Neural cell (in vitro differentiated cells): ENCODE data around the gene FOXP4. TPM values are rescaled to one million over a fixed set of nuclear protein-coding genes. Genes with fewer than 3 reads are reported as not detected.

Experiments
- H2AFZ ChIP-seq: fragments of 200-600, 300-800 bp; sonication (generic), shearing (Covaris generic); 2 replicates; pipeline ENCODE4 v1.6.0; 2014; ENCODE audit warnings: low read depth, mild to moderate bottlenecking, antibody characterized with exemption, low read length, moderate library complexity
- H3F3A ChIP-seq: fragments of 200-600 bp; shearing (Covaris generic); 2 replicates; pipeline ENCODE4 v1.6.1; 2016; ENCODE audit warnings: mild to moderate bottlenecking, moderate library complexity, mixed read lengths, antibody characterized with exemption, low read length; ENCODE audit not compliant: insufficient read depth, poor library complexity, severe bottlenecking
- H3K27ac ChIP-seq: fragments of 200-600, 300-800 bp; sonication (generic), shearing (Covaris generic); 2 replicates; pipeline ENCODE4 v1.5.1; 2014; ENCODE audit warnings: mild to moderate bottlenecking, low read length, moderate library complexity
- H3K27me3 ChIP-seq: fragments of 300-800, 200-600 bp; sonication (generic), shearing (Covaris generic); 2 replicates; pipeline ENCODE4 v1.6.0; 2014; ENCODE audit warnings: mild to moderate bottlenecking, low read depth, low read length, moderate library complexity; ENCODE audit not compliant: insufficient read depth
- H3K36me3 ChIP-seq: fragments of 300-800, 200-600 bp; sonication (generic), shearing (Covaris generic); 2 replicates; pipeline ENCODE4 v1.5.1; 2014; ENCODE audit warnings: mild to moderate bottlenecking, antibody characterized with exemption, low read length, moderate library complexity; ENCODE audit not compliant: insufficient read depth
- H3K4me2 ChIP-seq: fragments of 300-800, 200-600 bp; sonication (generic), shearing (Covaris generic); 2 replicates; pipeline ENCODE4 v1.6.0; 2014; ENCODE audit warnings: mild to moderate bottlenecking, low read length
- H3K4me3 ChIP-seq: fragments of 300-800, 200-600 bp; sonication (generic), shearing (Covaris generic); 2 replicates; pipeline ENCODE4 v1.5.1; 2014; ENCODE audit warnings: mild to moderate bottlenecking, low read length, moderate library complexity
- H3K79me2 ChIP-seq: fragments of 200-600 bp; shearing (Covaris generic); replicated peaks from 2 replicates; pipeline ENCODE4 v1.6.0; 2014; ENCODE audit warnings: mild to moderate bottlenecking, low read length, moderate library complexity; ENCODE audit not compliant: insufficient read depth
- H3K9ac ChIP-seq: fragments of 300-800, 200-600 bp; sonication (generic), shearing (Covaris generic); 2 replicates; pipeline ENCODE4 v1.6.1; 2016; ENCODE audit warnings: mild to moderate bottlenecking, low read length, mixed read lengths
- H3K9me2 ChIP-seq: fragments of 200-600 bp; shearing (Covaris generic); 2 replicates; pipeline ENCODE4 v1.6.1; 2016; ENCODE audit warnings: mild to moderate bottlenecking, low read length, mixed read lengths; ENCODE audit not compliant: insufficient read depth
- H3K9me3 ChIP-seq: fragments of 200-600, 300-800 bp; sonication (generic), shearing (Covaris generic); 2 replicates; pipeline ENCODE4 v1.6.1; 2016; ENCODE audit warnings: mild to moderate bottlenecking, mixed run types, low read length, moderate library complexity, mixed read lengths
- H4K20me1 ChIP-seq: fragments of 200-600 bp; shearing (Covaris generic); 2 replicates; pipeline ENCODE4 v1.6.1; 2016; ENCODE audit warnings: mild to moderate bottlenecking, mixed run types; ENCODE audit not compliant: insufficient read depth
- CTCF ChIP-seq: fragments of 450-650 bp; IDR thresholded peaks from 2 replicates; pipeline ENCODE4 v1.5.1; 2014; ENCODE audit warnings: antibody characterized with exemption, mild to moderate bottlenecking, moderate library complexity; ENCODE audit not compliant: poor library complexity, severe bottlenecking
- EP300 ChIP-seq: fragments of 450-650 bp; conservative IDR thresholded peaks from 2 replicates; pipeline ENCODE4 v1.6.1; 2014; ENCODE audit warnings: antibody characterized with exemption, mild to moderate bottlenecking, moderate library complexity; ENCODE audit not compliant: poor library complexity, severe bottlenecking
- EZH2 ChIP-seq: fragments of 200-600, 300-800 bp; shearing (Covaris generic), sonication (generic); IDR thresholded peaks from 2 replicates; pipeline ENCODE4 v1.6.1; 2014; ENCODE audit warnings: antibody characterized with exemption, low read length, borderline replicate concordance, mild to moderate bottlenecking; ENCODE audit not compliant: insufficient read depth, poor library complexity, severe bottlenecking
- MXI1 ChIP-seq: fragments of 450-650 bp; conservative IDR thresholded peaks from 2 replicates; pipeline ENCODE4 v1.6.1; 2014; ENCODE audit warnings: antibody characterized with exemption, mild to moderate bottlenecking; ENCODE audit not compliant: poor library complexity, severe bottlenecking
- POLR2AphosphoS5 ChIP-seq: IDR thresholded peaks from 2 replicates; pipeline ENCODE4 v1.6.1; 2012
- RAD21 ChIP-seq: fragments of 450-650 bp; conservative IDR thresholded peaks from 2 replicates; pipeline ENCODE4 v1.6.1; 2014; ENCODE audit warnings: antibody characterized with exemption, mild to moderate bottlenecking, moderate library complexity
- REST ChIP-seq: IDR thresholded peaks from 2 replicates; pipeline ENCODE4 v1.6.1; 2012; ENCODE audit warnings: borderline replicate concordance
- SMC3 ChIP-seq: fragments of 450-650 bp; conservative IDR thresholded peaks from 2 replicates; pipeline ENCODE4 v1.6.1; 2014; ENCODE audit warnings: antibody characterized with exemption, mild to moderate bottlenecking, moderate library complexity; ENCODE audit not compliant: poor library complexity
- TAF1 ChIP-seq: IDR thresholded peaks from 2 replicates; pipeline ENCODE4 v1.6.1; 2012; ENCODE audit warnings: low read depth
- polyA plus RNA-seq: library from polyadenylated mRNA; depleted of rRNA; stranded (reverse); fragments of >200 nt; gene quantifications from 2 replicates; pipeline ENCODE4 v1.2.3, GENCODE V29; 2014

Gene FOXP4
- polyA plus RNA-seq, 1 donor from 2014 or later: 7.1 TPM

GRCh38 chr6:41497994-41498393, 48.2 kb upstream of the FOXP4 start:
- Histone ChIP-seq H3F3A (no peaks in the 10 kb centered on the region), H3K27ac (no peak overlapping the region), H3K4me2 (no peak overlapping the region), H3K27me3 (peaks cover 8% of the 10 kb centered on the region), H3K4me3 (no peak overlapping the region), H3K79me2 (no peaks in the 10 kb centered on the region), H4K20me1 (no peaks in the 10 kb centered on the region), H3K9me2 (no peaks in the 10 kb centered on the region), H3K36me3 (no peaks in the 10 kb centered on the region), H3K9ac (no peak overlapping the region), H2AFZ (no peak overlapping the region), H3K9me3 (no peaks in the 10 kb centered on the region)
- TF ChIP-seq POLR2AphosphoS5 (no peak), MXI1 (no peak), REST (no peak), RAD21 (no peak), CTCF (no peak), EP300 (no peak), TAF1 (no peak), EZH2 (no peak), SMC3 (no peak)

GRCh38 chr6:41498968-41499599, 47.1 kb upstream of the FOXP4 start:
- Histone ChIP-seq H3K79me2 (no peaks in the 10 kb centered on the region), H3F3A (no peaks in the 10 kb centered on the region), H3K9me3 (no peaks in the 10 kb centered on the region), H3K9me2 (no peaks in the 10 kb centered on the region), H3K27ac (no peak overlapping the region), H3K9ac (no peak overlapping the region), H2AFZ (no peak overlapping the region), H3K36me3 (no peaks in the 10 kb centered on the region), H4K20me1 (no peaks in the 10 kb centered on the region), H3K27me3 (peaks cover 19% of the 10 kb centered on the region), H3K4me2 (no peak overlapping the region), H3K4me3 (no peak overlapping the region)
- TF ChIP-seq POLR2AphosphoS5 (no peak), RAD21 (no peak), REST (no peak), SMC3 (no peak), MXI1 (no peak), EZH2 (no peak), EP300 (no peak), TAF1 (no peak), CTCF (no peak)
